Measurements from ENCODE around the gene YWHAG.

The YWHAG gene

GRCh38 chr7:76327610-76328009, 31.2 kb downstream of the YWHAG start:
- peaks cover 63% of the 10 kb centered on the region for H3K79me2 ChIP-seq (ENCODE audit: control insufficient read depth, low read length)
- H3K36me3 ChIP-seq (ENCODE audit: control insufficient read depth, low read length): peaks cover 71% of the 10 kb centered on the region
- H3K4me1 ChIP-seq (ENCODE audit: control insufficient read depth, low read length): no peaks in the 10 kb centered on the region
- H3K9me3 ChIP-seq (ENCODE audit: control insufficient read depth, insufficient read depth, low read length): no peaks in the 10 kb centered on the region
- TF ChIP-seq EZH2phosphoT487 (IDR thresholded peaks at IDR 0.05; ENCODE audit: borderline replicate concordance, low read length): no peak
- no peak for TF ChIP-seq CTCF (IDR thresholded peaks at IDR 0.05; ENCODE audit: low read depth, low read length, poor library complexity, severe bottlenecking)
- no peak overlapping the region for H3K4me3 ChIP-seq (ENCODE audit: low read length)
- H3K27me3 ChIP-seq (ENCODE audit: control insufficient read depth, low read length): no peaks in the 10 kb centered on the region
- peaks cover 13% of the 10 kb centered on the region for H3F3A ChIP-seq (ENCODE audit: control insufficient read depth, insufficient read depth)
- no peak overlapping the region for H3K4me2 ChIP-seq (ENCODE audit: low read length)
- H4K20me1 ChIP-seq (ENCODE audit: control insufficient read depth, insufficient read depth, low read depth, low read length): peaks cover 20% of the 10 kb centered on the region
- H3K27ac ChIP-seq (ENCODE audit: low read depth, low read length): no peak overlapping the region
- no peaks in the 10 kb centered on the region for H3K9me2 ChIP-seq (replicated peaks; ENCODE audit: control insufficient read depth, low read length)

- Histone ChIP-seq H3K9me3 (ENCODE audit: control insufficient read depth, insufficient read depth, low read length) (no peaks in the 10 kb centered on the region), H3K27ac (ENCODE audit: low read depth, low read length) (no peak overlapping the region), H4K20me1 (ENCODE audit: control insufficient read depth, insufficient read depth, low read depth, low read length) (peaks cover 13% of the 10 kb centered on the region), H3F3A (ENCODE audit: control insufficient read depth, insufficient read depth) (peaks cover 18% of the 10 kb centered on the region), H3K36me3 (ENCODE audit: control insufficient read depth, low read length) (peaks cover 62% of the 10 kb centered on the region), H3K4me2 (ENCODE audit: low read length) (no peak overlapping the region), H3K27me3 (ENCODE audit: control insufficient read depth, low read length) (no peaks in the 10 kb centered on the region), H3K9me2 (replicated peaks; ENCODE audit: control insufficient read depth, low read length) (no peaks in the 10 kb centered on the region), H3K4me3 (ENCODE audit: low read length) (no peak overlapping the region), H3K79me2 (ENCODE audit: control insufficient read depth, low read length) (peaks cover 54% of the 10 kb centered on the region), H3K4me1 (ENCODE audit: control insufficient read depth, low read length) (no peaks in the 10 kb centered on the region)
- no peak for TF ChIP-seq EZH2phosphoT487 (IDR thresholded peaks at IDR 0.05; ENCODE audit: borderline replicate concordance, low read length)
- no peak for TF ChIP-seq CTCF (IDR thresholded peaks at IDR 0.05; ENCODE audit: low read depth, low read length, poor library complexity, severe bottlenecking)
Measured at GRCh38 chr7:76326646-76327233, 32.1 kb downstream of the YWHAG start.

- H3K9me2 ChIP-seq (replicated peaks; ENCODE audit: control insufficient read depth, low read length): no peaks in the 10 kb centered on the region
- H3K4me1 ChIP-seq (ENCODE audit: control insufficient read depth, low read length): no peaks in the 10 kb centered on the region
- peaks cover 45% of the 10 kb centered on the region for H3K79me2 ChIP-seq (ENCODE audit: control insufficient read depth, low read length)
- no peaks in the 10 kb centered on the region for H3K27me3 ChIP-seq (ENCODE audit: control insufficient read depth, low read length)
- H3K4me2 ChIP-seq (ENCODE audit: low read length): no peak overlapping the region
- H3K36me3 ChIP-seq (ENCODE audit: control insufficient read depth, low read length): peaks cover 56% of the 10 kb centered on the region
- H3F3A ChIP-seq (ENCODE audit: control insufficient read depth, insufficient read depth): peaks cover 24% of the 10 kb centered on the region
- TF ChIP-seq CTCF (IDR thresholded peaks at IDR 0.05; ENCODE audit: low read depth, low read length, poor library complexity, severe bottlenecking): no peak
- no peak for TF ChIP-seq EZH2phosphoT487 (IDR thresholded peaks at IDR 0.05; ENCODE audit: borderline replicate concordance, low read length)
- peaks cover 10% of the 10 kb centered on the region; the same call in 1 of the 2 replicates for H4K20me1 ChIP-seq (ENCODE audit: control insufficient read depth, insufficient read depth, low read depth, low read length)
- no peak overlapping the region for H3K4me3 ChIP-seq (ENCODE audit: low read length)
- H3K27ac ChIP-seq (ENCODE audit: low read depth, low read length): no peak overlapping the region
- no peaks in the 10 kb centered on the region for H3K9me3 ChIP-seq (ENCODE audit: control insufficient read depth, insufficient read depth, low read length)
Measured at GRCh38 chr7:76325811-76326210, 33.0 kb downstream of the YWHAG start.

Measured in DOHH2 (cell line).